Prostate gland (tissue), 2 donors: ENCODE data around the gene IMPACT. TPM values are rescaled to one million over a fixed set of nuclear protein-coding genes. Genes with fewer than 3 reads are reported as not detected.

Source experiments
- DNase-seq: peaks from one replicate; pipeline ENCODE4 v3.0.0-alpha.2; 2019; ENCODE audit warnings: low spot score
- H3K27ac ChIP-seq, 2 donors: fragments of 200-600 bp; sonication (generic); 2 replicates each; pipeline ENCODE4 v1.5.1; 2017 to 2019
- H3K27me3 ChIP-seq: fragments of 200-600 bp; sonication (generic); replicated peaks from 2 replicates; pipeline ENCODE4 v1.5.1; 2019; ENCODE audit not compliant: insufficient read depth
- H3K36me3 ChIP-seq, 2 donors: fragments of 200-600 bp; sonication (generic); 1 replicate in 1 of 2; 2 replicates in 1 of 2; pipeline versions ENCODE4 v1.5.1 to v1.8.1; 2017 to 2019
- H3K4me1 ChIP-seq: fragments of 200-600 bp; sonication (generic); replicated peaks from 2 replicates; pipeline ENCODE4 v1.5.1; 2019
- H3K4me3 ChIP-seq, 2 donors: fragments of 200-600 bp; sonication (generic); 2 replicates each; pipeline ENCODE4 v1.5.1; 2017 to 2019
- H3K9me3 ChIP-seq: fragments of 200-600 bp; sonication (generic); 2 replicates; pipeline ENCODE4 v1.5.1; 2017
- CTCF ChIP-seq, 4 experiments: fragments of 200-600 bp in 2 of 4; fragments of 450-650 bp in 2 of 4; sonication (generic) in 2 of 4; IDR thresholded peaks; 1 replicate in 3 of 4; 2 replicates in 1 of 4; pipeline ENCODE4 v1.5.1; 2016 to 2019; ENCODE audit warnings: antibody characterized with exemption in 4 of 4, mild to moderate bottlenecking in 2 of 4, moderate library complexity in 2 of 4
- POLR2A ChIP-seq: fragments of 450-650 bp; IDR thresholded peaks from one replicate; pipeline ENCODE4 v1.6.1; 2016; ENCODE audit warnings: antibody characterized with exemption, mild to moderate bottlenecking
- POLR2AphosphoS5 ChIP-seq: sonication (generic); formaldehyde crosslinking; IDR thresholded peaks from one replicate; pipeline ENCODE4 v1.6.1; 2017; ENCODE audit warnings: antibody characterized with exemption
- WGBS: methylation state at CpG from one replicate; pipeline ENCODE4 v1.1.5; 2018; 5-methylcytosine and 5-hydroxymethylcytosine counted together
- intact Hi-C: fragments of 100-400 bp; cut with DNase I; formaldehyde crosslinking; loops from one replicate; pipeline ENCODE4 v1.14.2; 2022
- total RNA-seq, 2 donors: library from RNA; depleted of rRNA; stranded (reverse); fragments of >200 nt; gene quantifications; one replicate each; pipeline ENCODE4 v1.1.0, GENCODE V29; 2016

IMPACT gene
- total RNA-seq, 2 donors from 2014 or later = 24.8 to 46.7 TPM

- Histone ChIP-seq H3K9me3 (no peaks in the 10 kb centered on the region), H3K27ac (no peak overlapping the region), H3K4me1 (no peaks in the 10 kb centered on the region), H3K36me3 (no peaks in the 10 kb centered on the region), H3K27me3 (no peaks in the 10 kb centered on the region), H3K4me3 (no peak overlapping the region)
- 39% methylated on average over 3 of the region's 3 CpGs for WGBS
- intact Hi-C loops = no loop called here
- TF ChIP-seq CTCF (IDR thresholded peaks at IDR 0.05) = no peak
- TF ChIP-seq POLR2AphosphoS5 = no peak
- TF ChIP-seq POLR2A = no peak
- DNase-seq = no peak
Observed at GRCh38 chr18:24470022-24470618, 43.6 kb downstream of the IMPACT start.

DNA sequence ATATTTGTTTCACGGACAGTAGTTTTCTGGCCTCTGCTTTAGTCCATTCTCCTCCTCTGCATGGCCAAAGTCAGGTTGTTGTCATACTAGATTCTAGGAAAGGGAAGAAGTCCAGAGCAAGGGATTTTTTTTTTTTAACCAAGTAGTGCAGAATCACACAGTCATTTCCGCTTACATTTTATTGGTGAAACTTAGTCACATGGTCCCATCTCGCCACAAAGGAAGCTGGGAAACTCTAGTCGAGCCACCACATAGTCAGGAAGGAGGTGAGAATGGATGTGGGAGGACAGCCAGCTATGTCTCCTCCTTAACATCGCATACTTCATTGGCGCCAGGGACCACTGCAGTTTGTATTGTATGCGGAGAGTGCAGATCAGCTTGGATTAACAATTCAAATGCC is 44.3 kb downstream of the IMPACT start:
- DNase-seq = no peak
- WGBS = 92% methylated on average over 7 of the region's 7 CpGs
- Histone ChIP-seq H3K9me3 (no peaks in the 10 kb centered on the region), H3K27ac (no peak overlapping the region), H3K4me1 (no peaks in the 10 kb centered on the region), H3K27me3 (no peaks in the 10 kb centered on the region), H3K4me3 (no peak overlapping the region), H3K36me3 (no peaks in the 10 kb centered on the region)
- TF ChIP-seq CTCF (IDR thresholded peaks at IDR 0.05) (no peak), POLR2A (no peak), POLR2AphosphoS5 (no peak)
- intact Hi-C loops = no loop called here

- H3K4me3 ChIP-seq = no peak overlapping the region
- no peaks in the 10 kb centered on the region for H3K9me3 ChIP-seq
- H3K4me1 ChIP-seq = no peaks in the 10 kb centered on the region
- H3K27ac ChIP-seq = no peak overlapping the region
- TF ChIP-seq CTCF (IDR thresholded peaks at IDR 0.05) = no peak
- TF ChIP-seq POLR2AphosphoS5 = no peak
- no peak for TF ChIP-seq POLR2A
- intact Hi-C loops = no loop called here
- no peaks in the 10 kb centered on the region for H3K27me3 ChIP-seq
- WGBS = 96% methylated on average over 5 of the region's 5 CpGs
- DNase-seq = no peak
- no peaks in the 10 kb centered on the region for H3K36me3 ChIP-seq
Observed at GRCh38 chr18:24472591-24472990, 46.1 kb downstream of the IMPACT start.

GRCh38 chr18:24474406-24474805 is 47.9 kb downstream of the IMPACT start:
- 85% methylated on average over 2 of the region's 2 CpGs for WGBS
- intact Hi-C loops = no loop called here
- TF ChIP-seq CTCF (IDR thresholded peaks at IDR 0.05) (no peak), POLR2A (no peak), POLR2AphosphoS5 (no peak)

DNA sequence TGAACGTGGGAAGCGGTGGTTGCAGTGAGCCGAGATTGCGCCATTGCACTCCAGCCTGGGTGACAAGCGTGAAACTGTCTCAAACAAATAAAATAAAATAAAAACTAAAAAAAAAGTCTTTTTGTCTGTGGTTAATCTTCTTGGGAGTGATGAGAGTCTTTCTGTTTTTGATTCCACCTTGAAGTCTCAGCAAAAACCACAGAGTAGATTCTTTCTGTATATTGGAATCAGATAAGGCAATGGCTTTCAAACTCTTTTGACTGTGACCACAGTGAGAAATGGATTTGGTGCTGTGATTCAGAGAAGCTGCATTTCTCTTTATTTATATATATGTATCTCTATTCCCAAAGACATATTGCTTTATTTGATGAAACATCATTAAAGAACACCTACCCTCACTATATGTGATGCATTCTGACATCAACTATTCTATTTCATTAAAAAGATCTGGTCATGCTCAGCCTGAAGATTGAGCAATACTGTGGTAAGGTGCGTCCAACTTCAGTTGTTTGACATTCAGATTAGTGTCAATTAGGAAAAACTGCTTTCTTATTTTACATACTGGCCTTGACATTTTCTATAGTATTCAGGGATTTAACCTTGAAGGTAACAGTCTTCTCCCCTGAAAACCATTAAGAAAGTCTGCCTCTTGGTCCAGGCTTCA is 49.6 kb downstream of the IMPACT start:
- no peak for DNase-seq
- intact Hi-C loops = no loop called here
- Histone ChIP-seq H3K36me3 (no peaks in the 10 kb centered on the region), H3K9me3 (no peaks in the 10 kb centered on the region), H3K27me3 (no peaks in the 10 kb centered on the region), H3K4me1 (no peaks in the 10 kb centered on the region), H3K4me3 (no peak overlapping the region), H3K27ac (no peak overlapping the region)
- TF ChIP-seq POLR2A (no peak), CTCF (IDR thresholded peaks at IDR 0.05) (no peak), POLR2AphosphoS5 (no peak)
- WGBS = 83% methylated on average over 6 of the region's 6 CpGs

More at GRCh38 chr18:24474406-24474805, 47.9 kb downstream of the IMPACT start:
- H3K4me3 ChIP-seq = no peak overlapping the region
- H3K4me1 ChIP-seq = no peaks in the 10 kb centered on the region
- no peak overlapping the region for H3K27ac ChIP-seq
- H3K36me3 ChIP-seq = no peaks in the 10 kb centered on the region
- H3K9me3 ChIP-seq = no peaks in the 10 kb centered on the region
- no peak for DNase-seq
- no peaks in the 10 kb centered on the region for H3K27me3 ChIP-seq
